Breast epithelium (tissue), 3 donors: ENCODE results near the gene NRP1.

Experiments used
- CTCF ChIP-seq, 3 donors: fragments of 450-650 bp; IDR thresholded peaks; one replicate each; pipeline ENCODE4 v1.5.1; 2016 to 2017; ENCODE audit warnings: antibody characterized with exemption in 3 of 3, mild to moderate bottlenecking in 3 of 3, moderate library complexity in 3 of 3
- POLR2A ChIP-seq: fragments of 450-650 bp; IDR thresholded peaks from one replicate; pipeline ENCODE4 v1.6.1; 2016; ENCODE audit warnings: antibody characterized with exemption, mild to moderate bottlenecking, moderate library complexity

DNA sequence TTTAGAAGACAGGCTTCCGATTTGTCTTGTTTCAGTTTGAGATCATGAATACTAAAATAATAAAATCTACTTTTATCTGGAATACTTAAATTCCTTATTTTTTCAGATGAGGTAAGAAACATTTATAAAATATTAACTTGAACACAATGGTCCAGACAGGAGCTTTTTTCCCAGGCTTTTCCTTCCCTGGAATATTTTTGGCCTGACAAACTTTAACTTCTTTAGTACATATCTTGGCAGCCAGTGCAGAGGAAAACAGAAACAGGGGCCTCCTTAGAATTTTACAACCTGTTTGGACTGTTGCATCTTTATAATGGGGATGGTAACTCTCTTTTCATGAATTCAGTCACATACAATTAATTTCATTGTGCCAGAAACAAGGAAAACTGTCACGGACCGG lies 41.4 kb downstream of the NRP1 start:
- TF ChIP-seq CTCF (IDR thresholded peaks at IDR 0.05) (no peak), POLR2A (no peak)
